NCI-H1930 (cell line): ENCODE results near the gene CEND1.

Experiments used
- DNase-seq, 2 experiments: peaks; one replicate each; lab custom pipeline; 2025; lab: John Stamatoyannopoulos, UW

Gene CEND1

GRCh38 chr11:789943-790342, at the start of gene CEND1:
Gene CEND1 (minus strand): TSS chr11:790090. CDS start chr11:788576, 1,514 bp downstream.
- DNase-seq = peak; percentile 56 to 85

GRCh38 chr11:839280-839623, 49.4 kb upstream of the CEND1 start:
- no peak for DNase-seq

- DNase-seq = no peak
Observed at GRCh38 chr11:838441-839279, 48.8 kb upstream of the CEND1 start.

- no peak for DNase-seq
Observed at GRCh38 chr11:837990-838307, 48.1 kb upstream of the CEND1 start.

GRCh38 chr11:837189-837989, 47.5 kb upstream of the CEND1 start:
- no peak for DNase-seq

- DNase-seq = no peak
Observed at GRCh38 chr11:836700-837099, 46.8 kb upstream of the CEND1 start.

- no peak for DNase-seq
Observed at GRCh38 chr11:836274-836673, 46.4 kb upstream of the CEND1 start.

- no peak for DNase-seq
Observed at GRCh38 chr11:834371-835316, 44.8 kb upstream of the CEND1 start.

GRCh38 chr11:833849-834311, 44.0 kb upstream of the CEND1 start:
- no peak for DNase-seq

GRCh38 chr11:833114-833791, 43.4 kb upstream of the CEND1 start:
- no peak for DNase-seq

GRCh38 chr11:832529-833113, 42.7 kb upstream of the CEND1 start, which contains the start of gene CD151:
Gene CD151 (plus strand): TSS chr11:832952. CDS start chr11:836070, 3,118 bp downstream.
- DNase-seq = peak; percentile 57 to 66

GRCh38 chr11:831961-832528, 42.2 kb upstream of the CEND1 start:
- DNase-seq = no peak

GRCh38 chr11:831118-831864, 41.4 kb upstream of the CEND1 start:
- no peak for DNase-seq

- DNase-seq = no peak
Observed at GRCh38 chr11:830295-831117, 40.6 kb upstream of the CEND1 start.

GRCh38 chr11:829847-830294, 40.0 kb upstream of the CEND1 start:
- DNase-seq = no peak

GRCh38 chr11:829176-829846, 39.4 kb upstream of the CEND1 start:
- DNase-seq = no peak

GRCh38 chr11:828506-829175, 38.8 kb upstream of the CEND1 start:
- DNase-seq = no peak

- DNase-seq = no peak
Observed at GRCh38 chr11:827897-828192, 38.0 kb upstream of the CEND1 start, which contains the start of gene CRACR2B. Gene CRACR2B (plus strand): TSS chr11:827919. CDS start chr11:828608, 689 bp downstream.
